Measurements from ENCODE around the gene TRIM39. TPM values are rescaled to one million over a fixed set of nuclear protein-coding genes. Genes with fewer than 3 reads are reported as not detected.

TRIM39 gene
- total RNA-seq, 1 experiment from 2014 or later = 16.2 TPM

- Histone ChIP-seq H3K79me2 (ENCODE audit: low read length) (no peaks in the 10 kb centered on the region), H3K9ac (ENCODE audit: low read length) (no peak overlapping the region), H3K36me3 (ENCODE audit: insufficient read depth, low read length) (no peaks in the 10 kb centered on the region), H4K20me1 (ENCODE audit: insufficient read depth, low read depth, low read length) (no peaks in the 10 kb centered on the region), H2AFZ (ENCODE audit: low read length) (no peak overlapping the region), H3K4me2 (ENCODE audit: low read depth, low read length, poor library complexity, severe bottlenecking) (no peak overlapping the region), H3K27ac (ENCODE audit: low read length) (no peak overlapping the region), H3K9me2 (replicated peaks; ENCODE audit: insufficient read depth, low read length) (no peaks in the 10 kb centered on the region), H3K4me3 (ENCODE audit: low read length) (no peak overlapping the region), H3K27me3 (ENCODE audit: low read length) (no peaks in the 10 kb centered on the region), H3K9me3 (ENCODE audit: low read length) (no peaks in the 10 kb centered on the region), H3K4me1 (ENCODE audit: low read length) (no peaks in the 10 kb centered on the region)
- DNase-seq = no peak
These were observed 64.5 kb downstream of the TRIM39 start for GRCh38 chr6:30391240-30391639.

Small RNAs within 50 kb of the gene (small RNA-seq; reads per million reads assigned to genes)
- gene HLA-N = not detected

Other genes starting within 250 kb of the TRIM39 start
- not detected in 2 replicates for gene TRIM31, start 213.8 kb upstream of the TRIM39 start, total RNA-seq (2014; rRNA removed; shearing (Covaris generic); ENCODE audit: low replicate concordance)
- gene TRIM40, start 190.8 kb upstream of the TRIM39 start, total RNA-seq (2014; rRNA removed; shearing (Covaris generic); ENCODE audit: low replicate concordance) = not detected in 2 replicates
- gene TRIM10, start 165.7 kb upstream of the TRIM39 start, total RNA-seq (2014; rRNA removed; shearing (Covaris generic); ENCODE audit: low replicate concordance) = not detected in 2 replicates
- gene TRIM15, start 163.4 kb upstream of the TRIM39 start, total RNA-seq (2014; rRNA removed; shearing (Covaris generic); ENCODE audit: low replicate concordance) = not detected in 2 replicates
- gene TRIM26, start 113.5 kb upstream of the TRIM39 start, total RNA-seq (2014; rRNA removed; shearing (Covaris generic); ENCODE audit: low replicate concordance) = 37.0 and 49.7 TPM in 2 replicates
- gene RPP21, start 18.2 kb downstream of the TRIM39 start, total RNA-seq (2014; rRNA removed; shearing (Covaris generic); ENCODE audit: low replicate concordance) = 71.3 and 78.2 TPM in 2 replicates
- 306 and 677 TPM in 2 replicates for gene HLA-E, start 162.6 kb downstream of the TRIM39 start, total RNA-seq (2014; rRNA removed; shearing (Covaris generic); ENCODE audit: low replicate concordance)
- 48.6 and 53.9 TPM in 2 replicates for gene GNL1, start 229.6 kb downstream of the TRIM39 start, total RNA-seq (2014; rRNA removed; shearing (Covaris generic); ENCODE audit: low replicate concordance)
- 14.6 and 30.6 TPM in 2 replicates for gene PRR3, start 230.4 kb downstream of the TRIM39 start, total RNA-seq (2014; rRNA removed; shearing (Covaris generic); ENCODE audit: low replicate concordance)
- gene ABCF1, start 244.5 kb downstream of the TRIM39 start, total RNA-seq (2014; rRNA removed; shearing (Covaris generic); ENCODE audit: low replicate concordance) = 14.4 and 26.0 TPM in 2 replicates

Data from Karpas-422 (cell line).